Right atrium auricular region (tissue), 2 donors: Measurements from ENCODE around the gene GOLPH3L. TPM values are rescaled to one million over a fixed set of nuclear protein-coding genes. Genes with fewer than 3 reads are reported as not detected.

ENCODE experiments used
- DNase-seq: peaks from one replicate; pipeline ENCODE4 v3.0.0-alpha.2; 2019; ENCODE audit warnings: low spot score
- H3K27ac ChIP-seq, 2 donors: fragments of 200-600 bp; sonication (generic); 1 replicate in 1 of 2; 2 replicates in 1 of 2; pipeline ENCODE4 v1.5.1; 2016 to 2019
- H3K27me3 ChIP-seq, 2 donors: fragments of 200-600 bp; sonication (generic); one replicate each; pipeline versions ENCODE4 v1.5.1 to v1.6.0; 2017 to 2019
- H3K36me3 ChIP-seq: fragments of 200-600 bp; sonication (generic); one replicate; pipeline ENCODE4 v1.5.1; 2016
- H3K4me1 ChIP-seq, 2 donors: fragments of 200-600 bp; sonication (generic); one replicate each; pipeline versions ENCODE4 v1.5.1 to v1.6.0; 2017 to 2019
- H3K4me3 ChIP-seq, 2 donors: fragments of 200-600 bp; sonication (generic); 1 replicate in 1 of 2; 2 replicates in 1 of 2; pipeline ENCODE4 v1.5.1; 2017 to 2019; ENCODE audit warnings: mild to moderate bottlenecking in 1 of 2, moderate library complexity in 1 of 2
- H3K9me3 ChIP-seq, 2 donors: fragments of 200-600 bp; sonication (generic); one replicate each; pipeline ENCODE4 v1.5.1; 2019
- total RNA-seq, 2 donors: library from RNA; depleted of rRNA; stranded (reverse); fragments of >200 nt; gene quantifications; one replicate each; pipeline ENCODE4 v1.1.0, GENCODE V29; 2016
- TF ChIP-seq, protein P1 (sequence below), 2 donors: fragments of 200-600 bp; sonication (generic); IDR thresholded peaks; one replicate each; pipeline ENCODE4 v1.5.1; 2019; ENCODE audit warnings: antibody characterized with exemption in 2 of 2

The GOLPH3L gene
- total RNA-seq, 2 donors from 2014 or later: 11.3 to 12.7 TPM

- TF ChIP-seq, protein P1, sequence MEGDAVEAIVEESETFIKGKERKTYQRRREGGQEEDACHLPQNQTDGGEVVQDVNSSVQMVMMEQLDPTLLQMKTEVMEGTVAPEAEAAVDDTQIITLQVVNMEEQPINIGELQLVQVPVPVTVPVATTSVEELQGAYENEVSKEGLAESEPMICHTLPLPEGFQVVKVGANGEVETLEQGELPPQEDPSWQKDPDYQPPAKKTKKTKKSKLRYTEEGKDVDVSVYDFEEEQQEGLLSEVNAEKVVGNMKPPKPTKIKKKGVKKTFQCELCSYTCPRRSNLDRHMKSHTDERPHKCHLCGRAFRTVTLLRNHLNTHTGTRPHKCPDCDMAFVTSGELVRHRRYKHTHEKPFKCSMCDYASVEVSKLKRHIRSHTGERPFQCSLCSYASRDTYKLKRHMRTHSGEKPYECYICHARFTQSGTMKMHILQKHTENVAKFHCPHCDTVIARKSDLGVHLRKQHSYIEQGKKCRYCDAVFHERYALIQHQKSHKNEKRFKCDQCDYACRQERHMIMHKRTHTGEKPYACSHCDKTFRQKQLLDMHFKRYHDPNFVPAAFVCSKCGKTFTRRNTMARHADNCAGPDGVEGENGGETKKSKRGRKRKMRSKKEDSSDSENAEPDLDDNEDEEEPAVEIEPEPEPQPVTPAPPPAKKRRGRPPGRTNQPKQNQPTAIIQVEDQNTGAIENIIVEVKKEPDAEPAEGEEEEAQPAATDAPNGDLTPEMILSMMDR (IDR thresholded peaks at IDR 0.05): peak in 1 of 2 donors; percentile 50
- H3K4me1 ChIP-seq: peaks cover 0 to 48% of the 10 kb centered on the region in 2 donors
- peak overlapping the region; percentile 65 to 72 for H3K27ac ChIP-seq
- H3K27me3 ChIP-seq: no peaks in the 10 kb centered on the region
- H3K4me3 ChIP-seq: no peak overlapping the region
- H3K9me3 ChIP-seq: no peaks in the 10 kb centered on the region
- peak; percentile 78 for DNase-seq
- peaks cover 59% of the 10 kb centered on the region for H3K36me3 ChIP-seq
These were observed 74.5 kb downstream of the GOLPH3L start for GRCh38 chr1:150622303-150622975.

- peak; percentile 74 for DNase-seq
These were observed 75.3 kb downstream of the GOLPH3L start for GRCh38 chr1:150621497-150622302.

GRCh38 chr1:150620919-150621318, 76.0 kb downstream of the GOLPH3L start:
- no peak for DNase-seq
- H3K9me3 ChIP-seq: no peaks in the 10 kb centered on the region
- H3K4me3 ChIP-seq: no peak overlapping the region
- peaks cover 48% of the 10 kb centered on the region for H3K36me3 ChIP-seq
- peaks cover 0 to 47% of the 10 kb centered on the region in 2 donors for H3K4me1 ChIP-seq
- TF ChIP-seq, protein P1 (IDR thresholded peaks at IDR 0.05): no peak
- H3K27me3 ChIP-seq: no peaks in the 10 kb centered on the region
- peak overlapping the region; percentile 65 to 72 for H3K27ac ChIP-seq

More at GRCh38 chr1:150621497-150622302, 75.3 kb downstream of the GOLPH3L start:
- Histone ChIP-seq H3K4me1 (peaks cover 0 to 47% of the 10 kb centered on the region in 2 donors), H3K9me3 (no peaks in the 10 kb centered on the region), H3K36me3 (peaks cover 56% of the 10 kb centered on the region), H3K4me3 (no peak overlapping the region), H3K27ac (peak overlapping the region; percentile 65 to 72), H3K27me3 (no peaks in the 10 kb centered on the region)
- TF ChIP-seq, protein P1 (IDR thresholded peaks at IDR 0.05): peak; percentile 25 to 76

DNA sequence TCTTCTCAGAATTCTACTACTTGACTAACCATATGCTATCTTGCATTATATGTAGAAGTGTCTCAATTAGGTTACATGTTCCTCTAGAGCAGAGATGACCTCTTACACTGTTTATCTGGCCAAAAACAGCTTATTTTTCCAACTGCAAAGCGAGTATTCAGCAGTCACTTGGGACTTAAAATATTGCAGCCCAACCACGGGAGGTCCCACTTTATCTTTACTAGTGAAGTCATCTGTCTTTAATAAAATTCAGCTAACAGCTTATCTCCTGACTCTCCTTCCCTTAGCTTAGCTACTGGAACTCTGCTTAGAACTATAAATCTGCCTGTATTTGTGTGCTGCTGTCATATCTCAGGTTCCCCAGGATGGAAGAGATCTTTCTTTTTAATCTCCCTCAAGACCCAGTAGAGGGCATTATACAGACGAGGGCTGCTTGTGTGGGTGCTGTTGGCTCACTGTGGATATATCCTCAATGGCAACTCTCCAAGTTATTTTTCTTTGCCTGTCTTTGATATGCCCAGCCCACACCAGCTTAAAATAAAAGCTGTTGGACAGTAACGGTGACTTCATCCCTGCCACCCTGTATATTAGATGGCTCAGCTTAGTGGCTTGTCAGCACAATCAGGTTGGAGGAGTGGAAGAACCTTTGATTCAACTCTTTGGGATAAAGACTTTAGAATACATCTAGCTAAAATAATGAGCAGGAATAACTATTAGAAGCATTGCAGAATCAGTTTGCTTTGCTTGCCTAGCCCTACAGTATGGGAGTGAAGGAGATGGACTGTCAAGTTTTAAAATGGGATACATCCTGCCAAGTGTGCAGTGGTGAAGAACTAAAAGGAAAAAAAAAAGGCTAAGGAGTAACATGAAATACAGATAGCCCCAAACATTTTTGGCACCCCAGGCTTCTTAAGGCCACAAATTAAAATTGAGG, 77.1 kb downstream of the GOLPH3L start:
- Histone ChIP-seq H3K4me3 (no peak overlapping the region), H3K9me3 (no peaks in the 10 kb centered on the region), H3K4me1 (peaks cover 0 to 47% of the 10 kb centered on the region in 2 donors), H3K36me3 (peaks cover 37% of the 10 kb centered on the region), H3K27ac (peak overlapping the region; percentile 65 to 72), H3K27me3 (no peaks in the 10 kb centered on the region)
- DNase-seq: no peak
- TF ChIP-seq, protein P1 (IDR thresholded peaks at IDR 0.05): peak in 1 of 2 donors; percentile 25
